ENCODE results near the gene TBC1D1.

TBC1D1 gene

GRCh38 chr4:38106886-38107514, 216.1 kb downstream of the TBC1D1 start:
- DNase-seq: no peak

DNA sequence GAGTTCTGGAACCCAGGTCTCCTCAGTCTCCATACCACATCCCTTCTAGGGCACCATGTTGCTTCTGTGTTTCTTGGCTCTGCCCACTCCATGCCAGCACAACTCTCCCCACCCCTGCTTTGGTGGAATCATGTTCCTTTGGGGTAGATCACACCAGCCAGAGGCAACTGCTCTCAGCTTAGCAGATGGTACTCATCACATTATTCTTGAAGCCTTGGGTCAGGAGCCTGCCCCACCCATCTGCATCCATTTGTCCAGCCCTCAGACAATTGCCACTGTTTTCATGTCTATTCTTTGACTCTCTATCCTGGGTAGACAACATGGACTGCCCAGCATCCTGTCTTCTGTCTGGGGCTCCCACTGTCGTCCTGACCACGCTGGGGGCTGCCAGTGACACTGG, 216.9 kb downstream of the TBC1D1 start:
- no peak for DNase-seq

- DNase-seq: no peak
Measured at GRCh38 chr4:38109370-38109769, 218.5 kb downstream of the TBC1D1 start.

GRCh38 chr4:38109896-38110295, 219.0 kb downstream of the TBC1D1 start:
- no peak for DNase-seq

DNA sequence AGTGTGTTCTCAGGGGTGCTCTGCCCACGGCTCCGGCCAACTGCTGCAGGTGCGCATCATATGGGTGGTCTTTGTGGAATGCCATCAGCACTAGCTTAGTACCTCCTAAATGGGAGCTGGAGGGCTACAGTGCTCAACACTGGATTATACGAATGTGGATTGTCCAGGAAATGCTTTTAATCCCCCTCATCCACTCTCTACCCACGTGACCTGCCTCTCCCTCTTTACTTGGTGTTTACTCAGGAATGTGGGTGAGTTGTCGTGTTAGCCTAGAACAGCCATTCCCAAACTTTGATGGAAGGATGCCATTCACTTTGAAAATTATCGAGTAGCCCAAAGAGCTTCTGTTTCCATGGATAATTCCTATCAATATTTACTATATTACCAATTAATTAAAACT, 220.1 kb downstream of the TBC1D1 start:
- no peak for DNase-seq

DNA sequence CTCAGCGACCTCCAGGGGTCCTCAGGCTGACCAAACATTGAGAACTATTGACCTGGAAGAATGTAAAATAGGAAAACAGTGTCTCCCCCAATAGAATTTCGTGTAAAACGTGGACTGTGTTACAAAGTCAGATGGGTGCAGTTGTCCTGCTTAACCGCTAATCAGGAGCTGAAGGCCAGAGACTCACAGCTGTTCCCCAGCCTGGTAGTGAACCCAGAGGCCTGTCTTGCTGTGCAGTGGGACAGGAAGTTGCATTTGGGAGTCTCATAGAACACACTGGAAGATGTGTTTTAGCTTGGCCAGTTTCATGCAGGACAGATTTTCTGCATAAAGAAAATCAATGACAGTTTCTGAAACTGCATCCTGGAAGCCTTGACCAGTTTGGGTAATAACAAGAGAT, 220.8 kb downstream of the TBC1D1 start:
- no peak for DNase-seq

DNA sequence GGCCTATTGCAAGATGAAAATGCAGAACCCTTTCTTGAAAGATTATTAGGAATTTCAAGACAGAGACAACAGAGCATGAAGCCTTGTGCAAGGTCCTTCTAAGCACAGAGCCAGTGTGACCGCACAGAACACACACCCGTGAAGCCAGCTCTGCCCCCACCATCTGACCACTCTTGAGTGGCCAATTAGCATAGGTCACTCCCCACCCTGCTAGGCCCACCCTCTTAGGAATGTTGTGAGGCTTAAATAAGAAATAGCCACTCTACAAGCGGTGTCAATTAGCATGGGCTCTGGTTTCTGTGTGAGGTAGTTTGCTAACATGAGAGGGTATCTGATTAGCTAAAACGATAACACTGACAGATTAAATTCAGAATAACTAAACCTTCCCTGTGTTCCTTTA, 222.2 kb downstream of the TBC1D1 start:
- DNase-seq: no peak

GRCh38 chr4:38113551-38113950, 222.7 kb downstream of the TBC1D1 start:
- DNase-seq: no peak

GRCh38 chr4:38114386-38115150, 223.7 kb downstream of the TBC1D1 start:
- no peak for DNase-seq

- DNase-seq: no peak
Measured at GRCh38 chr4:38115601-38116000, 224.7 kb downstream of the TBC1D1 start.

DNA sequence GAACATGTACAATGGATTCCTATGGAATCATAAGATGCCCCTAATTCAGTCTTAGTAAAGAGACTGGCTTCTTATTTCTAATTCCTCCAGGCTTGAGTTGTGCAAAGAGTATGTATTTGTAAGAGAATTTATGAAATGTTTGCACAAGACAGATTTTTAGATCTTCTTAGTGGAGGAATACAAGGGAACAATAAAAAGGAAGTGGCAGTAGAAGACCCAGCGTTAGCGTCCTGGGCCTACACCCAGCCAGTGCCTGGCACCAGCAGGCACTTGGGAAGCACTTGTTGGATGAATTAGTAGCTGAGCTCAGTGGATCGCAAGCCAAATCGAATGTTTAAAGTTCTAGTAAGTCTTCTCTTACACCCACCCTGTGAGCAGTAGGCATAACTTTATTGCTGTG, 226.7 kb downstream of the TBC1D1 start:
- no peak for DNase-seq

DNA sequence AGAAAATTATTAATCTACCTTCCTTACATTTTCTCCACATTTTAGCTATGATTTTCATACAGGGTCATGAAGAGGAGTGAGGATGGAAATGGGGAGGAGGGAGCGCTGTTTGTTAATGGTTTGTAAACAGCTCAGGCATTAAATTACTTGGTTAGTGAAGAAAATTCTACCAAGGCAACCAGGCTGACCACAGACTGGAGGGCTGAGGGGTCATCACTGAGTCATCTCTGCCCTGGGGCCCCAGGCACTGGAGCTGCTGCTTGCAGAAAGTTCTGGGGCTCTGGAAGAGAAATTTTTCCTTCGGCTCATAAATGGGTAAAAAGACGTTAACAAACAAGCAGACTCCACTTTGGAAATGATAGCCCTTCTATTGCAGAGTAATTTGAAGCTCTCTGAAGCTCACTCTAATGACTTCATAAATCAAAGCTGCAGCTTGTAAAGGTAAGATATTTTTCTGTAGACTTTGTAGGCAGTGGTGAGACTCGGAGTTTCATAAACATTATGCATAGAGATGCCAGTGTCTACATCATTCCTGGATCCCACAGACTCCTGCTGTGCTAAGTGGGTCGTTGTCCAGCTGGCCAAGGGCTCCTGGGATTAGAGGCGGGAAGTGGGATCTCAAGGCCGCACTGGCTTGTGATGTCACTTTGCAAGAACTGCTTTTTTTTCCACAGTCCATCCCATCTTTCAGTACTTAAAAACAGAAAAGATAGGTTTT, 228.9 kb downstream of the TBC1D1 start:
- DNase-seq: no peak

DNA sequence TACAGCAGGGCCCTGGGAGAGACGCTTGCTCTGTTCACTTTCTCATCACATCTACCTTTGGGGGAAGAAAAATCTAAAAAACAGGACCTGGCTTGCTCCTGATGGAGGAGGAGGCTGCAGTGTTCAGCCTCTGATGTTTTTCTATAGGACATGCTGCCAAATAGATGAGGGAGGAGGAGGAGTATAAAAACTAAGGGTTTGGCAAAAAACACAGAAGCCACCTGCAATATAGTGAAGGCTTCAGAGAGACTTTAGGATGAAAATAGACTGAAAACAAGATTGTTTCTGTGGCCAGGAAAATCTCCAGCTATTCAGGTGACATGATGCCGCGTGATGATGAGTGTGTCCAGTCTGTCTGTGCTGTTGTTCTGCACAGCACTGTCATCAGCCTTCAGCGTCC, 229.9 kb downstream of the TBC1D1 start:
- no peak for DNase-seq

- no peak for DNase-seq
Measured at GRCh38 chr4:38122060-38122459, 231.2 kb downstream of the TBC1D1 start.

DNA sequence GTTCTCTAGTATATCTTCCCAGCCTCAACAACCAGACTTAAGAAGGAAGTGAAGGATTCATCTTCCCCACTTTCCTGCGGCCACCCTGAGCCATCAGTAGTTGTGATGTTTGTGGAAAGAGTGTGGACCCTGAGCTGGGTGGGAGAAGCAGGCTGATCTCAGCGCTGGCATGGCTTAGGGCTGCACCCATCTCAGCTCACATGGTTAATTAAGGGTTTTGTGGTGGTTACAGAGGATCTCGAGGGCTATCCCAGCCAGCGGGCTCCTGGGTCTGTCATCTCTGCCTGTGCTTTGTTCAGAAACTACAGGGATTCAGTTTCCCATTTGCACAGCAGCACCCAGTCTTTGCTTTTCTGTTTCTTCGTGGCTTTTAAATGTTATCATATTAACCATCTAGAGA, 232.7 kb downstream of the TBC1D1 start:
- no peak for DNase-seq

- no peak for DNase-seq
Measured at GRCh38 chr4:38124961-38125360, 234.1 kb downstream of the TBC1D1 start.

DNA sequence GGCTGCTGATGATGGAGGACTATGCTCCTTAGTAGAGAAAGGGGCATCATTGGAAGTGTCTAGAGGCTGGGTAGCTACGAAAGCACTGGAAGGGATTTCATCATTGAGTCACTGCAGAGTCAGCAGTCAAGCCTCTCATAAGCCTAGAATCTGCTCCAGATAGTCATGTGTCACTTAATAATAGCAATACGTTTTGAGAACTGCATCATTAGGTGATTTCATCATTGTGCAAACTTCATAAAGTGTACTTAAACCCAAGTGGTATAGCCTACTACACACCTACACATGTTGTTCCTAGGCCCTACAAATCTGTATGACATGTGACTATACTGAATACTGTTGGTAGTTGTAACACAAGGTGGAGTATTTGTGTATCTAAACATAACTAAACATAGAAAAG, 234.9 kb downstream of the TBC1D1 start:
- DNase-seq: no peak

DNA sequence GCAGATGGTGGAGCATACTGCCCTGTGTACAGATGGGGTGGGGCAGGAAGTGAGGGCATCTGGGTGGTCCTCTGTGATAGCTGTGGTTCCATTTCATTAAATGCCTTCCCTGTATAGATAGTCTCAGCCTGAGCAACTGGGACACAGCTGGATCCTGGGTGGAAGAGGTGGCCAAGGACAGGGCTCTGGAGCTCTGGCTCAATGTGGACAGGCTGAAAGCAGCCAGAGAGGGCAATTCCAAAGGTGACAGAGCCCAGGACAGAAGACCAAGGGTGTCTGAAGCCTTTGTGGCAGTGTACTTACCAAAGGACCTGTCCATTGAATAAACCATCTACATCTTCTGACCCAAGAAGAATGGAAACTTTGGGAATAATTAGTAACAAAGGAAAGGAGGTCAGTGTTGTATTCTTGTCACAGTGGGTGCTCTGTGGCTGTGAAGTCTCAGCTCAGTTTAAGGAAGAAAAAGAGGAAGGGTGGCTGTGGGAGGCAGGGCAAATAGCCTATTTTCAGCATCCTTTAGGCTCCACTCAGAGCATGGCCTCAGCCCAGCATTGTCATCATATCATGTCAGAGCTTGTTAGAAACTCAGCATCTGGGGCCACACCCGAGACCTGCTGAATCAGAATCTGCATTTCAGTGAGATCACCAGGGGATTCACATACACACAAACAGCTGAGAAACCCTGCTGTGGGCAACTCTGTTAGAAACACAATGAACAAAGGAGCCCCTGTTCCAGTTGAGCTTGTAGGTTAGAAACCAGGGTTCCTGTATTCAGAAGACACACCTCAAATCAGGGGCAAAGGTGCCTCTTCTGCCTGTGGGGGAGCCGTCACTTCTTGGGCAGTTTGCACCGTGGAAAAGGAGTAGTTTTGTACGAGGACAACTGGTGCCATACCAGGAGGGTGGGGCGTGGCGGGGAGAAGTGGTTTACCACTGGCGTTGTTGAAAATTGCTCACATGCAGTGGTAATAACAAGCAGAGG, 237.9 kb downstream of the TBC1D1 start:
- peak; percentile 26 for DNase-seq

- no peak for DNase-seq
Measured at GRCh38 chr4:38129460-38130227, 238.8 kb downstream of the TBC1D1 start.

DNA sequence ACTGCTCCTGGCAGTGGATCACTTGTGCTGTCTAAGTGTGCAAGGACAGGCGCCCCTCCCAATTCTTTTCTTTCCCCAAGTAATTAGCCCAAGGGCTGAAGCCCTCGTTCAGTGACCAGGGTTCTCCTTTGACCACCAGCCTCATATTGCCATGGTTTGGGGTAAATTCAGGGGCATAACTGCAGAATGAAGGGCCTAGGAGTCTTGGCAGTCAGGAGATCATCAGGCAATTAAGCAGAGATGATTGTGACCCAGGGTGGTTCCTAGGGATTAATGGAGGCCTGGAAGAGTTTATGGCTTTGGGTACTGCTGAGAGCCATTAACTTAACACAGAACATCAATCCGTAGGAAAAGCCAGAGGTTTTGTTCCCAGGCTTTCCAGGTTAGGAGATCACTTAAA, 240.0 kb downstream of the TBC1D1 start:
- no peak for DNase-seq

GRCh38 chr4:38131371-38132091, 240.6 kb downstream of the TBC1D1 start:
- DNase-seq: peak; percentile 50

Data from T-helper 9 cell (primary cell).